Islet precursor cell (in vitro differentiated cells): ENCODE results near the gene ALX4.

ENCODE experiments used
- DNase-seq: peaks from one replicate; pipeline ENCODE4 v3.0.0-alpha.2; 2018

ALX4 gene

DNA sequence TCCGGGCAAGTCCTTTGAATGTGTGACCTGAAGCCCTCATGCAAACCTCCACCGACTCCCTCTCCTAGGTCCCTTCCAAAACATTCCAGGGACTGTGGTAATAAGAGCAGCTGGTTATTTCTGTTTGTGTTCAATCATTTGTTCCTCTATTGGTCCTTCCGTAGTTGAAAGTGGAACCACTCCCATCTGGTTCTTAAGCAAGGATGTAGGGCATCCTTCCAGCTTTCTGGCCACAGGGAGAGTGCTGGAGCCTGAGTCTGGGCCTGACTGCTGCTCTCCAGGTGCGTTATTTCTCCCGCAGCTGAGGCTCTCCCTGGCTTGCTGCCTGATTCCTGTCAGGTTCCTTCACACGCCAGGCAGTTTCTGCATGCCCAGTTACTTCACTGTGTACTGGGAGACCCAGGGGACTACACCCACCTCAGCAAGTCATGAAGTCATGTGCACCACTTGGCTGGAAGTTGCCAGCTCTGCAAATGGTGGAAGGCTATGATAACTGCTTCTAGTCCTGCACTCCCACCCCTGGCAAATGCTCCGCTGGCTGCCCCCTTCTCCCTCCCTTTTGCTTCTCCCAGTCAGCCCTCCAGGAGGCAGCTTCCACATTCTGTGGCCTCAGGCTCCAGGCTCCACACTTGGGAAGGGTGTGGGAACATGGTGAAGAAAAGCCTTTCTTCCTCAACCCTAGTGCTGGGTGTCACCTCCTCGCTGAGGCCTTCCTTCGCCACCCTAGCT is 4.0 kb upstream of the ALX4 start:
- DNase-seq = no peak

DNA sequence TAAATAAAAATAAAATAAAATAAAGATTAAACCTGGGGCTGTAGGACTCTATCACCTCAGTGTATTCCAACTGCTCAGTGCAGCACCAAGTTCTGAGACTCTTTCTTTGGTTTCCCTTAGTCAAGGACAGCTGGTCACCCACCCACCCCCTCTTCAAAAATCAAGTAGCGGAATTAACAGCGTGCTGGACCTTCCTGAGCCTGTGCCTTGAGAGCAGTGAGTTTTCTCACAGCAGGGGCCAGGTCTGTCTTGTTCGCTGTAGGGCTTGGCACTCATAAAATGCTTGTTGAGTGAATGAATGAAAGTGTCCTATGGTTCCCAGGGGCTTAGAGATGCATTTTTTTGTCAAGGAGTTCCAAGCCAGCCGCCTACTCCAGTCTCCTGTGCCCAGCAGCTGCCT is 2.9 kb upstream of the ALX4 start:
- no peak for DNase-seq

DNA sequence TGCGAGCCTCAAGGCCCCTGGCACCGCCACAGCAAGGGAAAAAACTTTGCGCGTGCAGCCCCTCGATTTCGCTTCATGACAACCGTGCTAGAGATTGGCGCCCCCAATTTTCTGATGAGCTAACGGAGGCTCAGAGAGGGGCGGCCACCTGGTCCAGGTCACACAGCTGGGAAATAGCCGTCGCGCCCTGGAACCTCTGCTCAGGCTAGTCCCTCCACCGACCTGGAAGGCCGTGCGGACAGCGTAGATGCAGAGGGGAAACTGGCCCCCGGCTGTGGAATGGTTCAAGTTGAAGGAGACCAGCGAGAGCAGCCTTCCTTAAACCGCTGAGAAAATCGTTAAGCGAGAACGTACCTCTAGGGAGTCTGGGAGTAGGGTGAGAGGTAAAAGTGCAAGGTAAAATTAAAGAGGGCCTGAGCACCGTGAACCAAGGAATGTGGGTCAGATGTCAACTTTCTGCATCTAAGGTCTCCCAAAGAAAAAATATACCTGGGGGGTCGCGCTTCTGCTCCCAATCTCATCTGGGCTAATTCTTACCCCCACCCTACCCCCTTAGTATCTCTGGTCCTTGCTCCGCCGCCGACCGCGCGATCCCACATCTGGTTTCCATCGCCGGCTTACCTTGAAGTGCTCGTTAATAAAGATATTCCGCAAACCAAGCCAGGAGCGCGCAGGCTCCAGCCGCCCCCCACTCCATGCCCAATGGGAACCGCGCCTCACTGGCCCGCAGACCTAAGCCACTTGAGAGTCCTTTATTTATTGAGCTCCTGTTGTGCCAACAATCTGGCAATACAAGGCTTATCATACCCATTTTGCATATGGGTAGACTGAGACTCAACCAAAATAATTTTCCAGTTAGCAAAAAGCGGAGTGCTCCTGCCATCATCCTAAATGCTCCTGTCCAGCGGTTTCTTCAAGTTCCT is 1.7 kb upstream of the ALX4 start:
- DNase-seq = no peak

DNA sequence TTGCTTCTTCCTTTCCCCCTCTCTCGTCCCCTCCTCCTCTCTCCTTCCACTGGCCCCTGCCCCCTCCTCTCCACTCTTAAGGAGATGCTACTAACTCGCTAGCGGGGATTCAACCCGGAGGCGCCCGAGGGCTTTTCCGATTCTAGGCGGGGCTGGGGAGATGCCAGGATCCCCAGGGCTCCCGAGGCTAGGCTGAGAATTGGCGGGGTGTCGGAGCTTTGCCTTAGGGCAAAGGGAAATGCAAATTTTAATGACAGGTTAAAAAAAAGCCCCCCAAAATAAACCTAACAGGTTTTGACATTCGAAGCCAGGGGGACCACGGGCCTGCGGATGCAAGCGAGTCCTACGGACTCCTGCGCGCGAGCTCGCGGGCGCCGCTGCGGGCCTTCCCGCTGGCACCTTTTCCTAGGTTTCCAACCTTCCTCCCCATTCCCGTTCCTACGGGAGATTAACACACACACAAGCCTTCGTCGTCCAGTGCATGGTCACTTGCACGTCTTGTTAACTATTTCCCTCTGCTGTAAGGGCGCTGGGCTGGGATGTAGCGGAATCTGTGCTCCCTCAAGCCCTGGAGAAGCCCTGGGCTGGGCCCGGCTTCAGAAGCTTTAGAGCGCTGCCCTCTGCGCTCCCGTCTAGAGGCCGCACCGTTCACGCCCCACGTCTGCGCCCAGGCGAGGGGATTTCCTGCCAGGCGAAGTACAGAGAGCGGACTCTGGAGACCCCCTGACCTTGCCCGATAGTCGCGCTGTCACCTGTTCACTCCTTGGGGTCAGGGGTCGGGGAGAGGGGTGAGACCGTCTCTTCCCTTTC is 729 bp upstream of the ALX4 start:
- DNase-seq = no peak

DNA sequence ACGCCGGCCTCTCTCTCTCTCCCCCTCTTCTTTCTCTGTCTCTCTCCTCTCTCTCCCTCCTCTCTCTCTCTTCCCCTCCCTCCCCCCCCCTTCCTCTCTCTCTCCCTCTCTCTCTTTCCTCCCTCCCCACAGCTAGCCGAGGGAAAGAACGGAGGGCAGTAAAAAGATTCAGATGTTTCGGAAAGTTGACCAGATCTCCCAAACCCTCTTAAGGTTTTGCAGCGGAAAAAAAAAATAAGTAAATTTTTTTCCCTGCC is 195 bp upstream of the ALX4 start:
- no peak for DNase-seq

DNA sequence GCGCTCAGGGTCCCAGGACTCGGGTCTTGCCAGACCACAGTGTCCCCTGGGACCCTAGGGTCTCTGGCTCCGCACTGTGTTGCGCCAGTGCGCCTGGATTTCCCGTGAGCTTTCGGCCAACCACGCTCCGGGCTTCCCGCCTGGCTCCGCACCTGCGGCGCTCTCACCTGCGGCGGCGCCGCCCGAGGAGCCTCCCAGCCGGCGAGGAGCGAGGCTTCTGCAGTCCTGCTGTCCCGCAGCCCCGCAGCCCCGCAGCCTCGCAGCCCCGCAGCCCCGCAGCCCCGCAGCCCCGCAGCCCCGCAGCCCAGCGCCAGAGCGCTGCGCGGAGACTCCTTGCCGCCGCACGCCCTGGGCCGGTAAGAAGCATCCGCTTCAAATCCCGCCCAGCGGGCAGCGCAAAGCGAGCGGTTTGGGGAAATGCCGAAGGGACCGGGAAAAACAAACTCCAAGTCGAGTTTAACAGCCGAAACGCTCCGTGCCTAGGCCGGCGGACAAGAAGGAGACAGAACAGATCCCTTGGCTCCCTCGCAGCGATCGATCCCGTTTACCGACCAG is 939 bp downstream of the ALX4 start:
- DNase-seq = no peak

DNA sequence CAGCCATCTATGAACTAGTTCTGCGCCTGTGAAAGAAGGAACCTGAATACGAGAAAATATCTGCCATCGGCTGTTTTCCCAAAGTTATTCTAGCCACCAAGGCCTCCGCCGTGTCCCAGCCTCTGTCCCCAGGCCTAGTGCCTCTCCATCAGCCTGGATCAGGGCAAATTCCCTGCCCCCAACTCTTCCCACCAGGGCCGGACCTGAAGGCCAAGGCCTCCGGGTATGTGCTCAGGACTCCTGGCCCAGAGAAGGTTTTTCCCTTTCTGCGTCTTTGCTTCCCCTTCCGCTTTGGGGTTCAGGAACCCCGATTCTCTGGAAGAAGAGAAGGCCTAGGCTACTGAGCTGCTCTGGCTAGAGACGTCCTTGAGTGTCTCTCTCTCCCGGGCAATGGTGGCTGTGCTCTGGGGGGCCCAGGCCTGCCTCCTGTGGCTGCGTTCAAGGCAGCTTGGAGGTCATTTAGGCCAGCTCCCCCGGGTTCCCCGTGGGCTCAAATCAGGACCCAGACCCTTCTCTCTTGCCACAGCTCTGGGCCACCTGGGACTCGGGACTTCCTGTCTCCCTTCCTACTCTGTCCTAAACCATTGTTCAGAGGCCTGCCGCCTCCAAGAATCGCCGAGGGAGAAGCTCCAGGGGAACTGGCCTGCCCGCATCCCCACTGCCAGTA is 1.6 kb downstream of the ALX4 start:
- DNase-seq = no peak

DNA sequence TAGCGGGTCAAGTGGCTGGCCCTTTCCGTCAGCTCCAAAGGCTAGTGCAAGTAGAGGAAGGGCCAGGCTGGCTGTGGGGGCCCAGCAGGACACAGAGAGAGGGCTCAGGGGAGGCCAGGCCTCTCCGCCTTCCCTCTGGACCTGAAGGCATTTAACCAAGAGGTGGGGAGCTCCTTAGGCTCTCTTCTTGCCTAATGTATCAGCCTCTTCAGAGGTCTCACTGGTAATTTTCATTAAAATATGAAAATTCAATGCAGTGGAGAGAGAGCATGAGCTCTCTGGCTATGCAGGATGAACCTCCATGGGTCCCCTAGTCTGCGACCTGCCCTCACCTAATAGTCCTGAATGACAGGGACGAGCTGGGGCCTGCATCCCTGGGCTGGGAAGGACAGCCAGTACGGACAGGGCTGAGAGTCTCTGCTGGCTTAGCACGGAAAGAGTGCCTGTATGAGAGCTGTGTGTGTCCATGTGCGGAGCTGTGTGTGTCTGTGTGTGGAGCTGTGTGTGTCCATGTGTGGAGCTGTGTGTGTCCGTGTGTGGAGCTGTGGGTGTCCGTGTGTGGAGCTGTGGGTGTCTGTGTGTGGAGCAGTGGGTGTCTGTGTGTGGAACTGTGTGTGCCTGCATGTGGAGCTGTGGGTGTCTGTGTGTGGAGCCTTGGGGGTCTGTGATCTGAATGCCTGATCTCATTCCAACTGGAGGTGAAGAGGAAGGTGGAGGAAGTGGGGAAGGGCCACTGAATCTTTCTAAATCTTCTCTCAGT is 2.4 kb downstream of the ALX4 start:
- DNase-seq = no peak

DNA sequence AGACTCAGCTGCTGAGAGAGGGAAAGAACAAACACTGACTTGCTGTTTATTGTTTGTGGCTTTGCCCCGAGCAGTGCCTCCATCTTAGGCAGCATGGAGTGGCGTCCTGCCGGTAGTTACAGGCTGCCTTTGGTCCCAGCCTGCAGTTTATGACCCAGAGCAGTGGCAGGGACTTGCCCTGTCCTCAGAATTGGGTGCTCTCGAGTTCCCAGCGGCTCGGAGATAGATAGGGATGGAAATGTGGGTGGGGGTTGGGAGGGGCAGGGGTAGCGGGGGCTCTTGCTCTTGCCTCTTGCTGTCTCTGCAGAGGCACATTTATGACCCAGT is 3.1 kb downstream of the ALX4 start:
- peak; percentile 61 for DNase-seq

DNA sequence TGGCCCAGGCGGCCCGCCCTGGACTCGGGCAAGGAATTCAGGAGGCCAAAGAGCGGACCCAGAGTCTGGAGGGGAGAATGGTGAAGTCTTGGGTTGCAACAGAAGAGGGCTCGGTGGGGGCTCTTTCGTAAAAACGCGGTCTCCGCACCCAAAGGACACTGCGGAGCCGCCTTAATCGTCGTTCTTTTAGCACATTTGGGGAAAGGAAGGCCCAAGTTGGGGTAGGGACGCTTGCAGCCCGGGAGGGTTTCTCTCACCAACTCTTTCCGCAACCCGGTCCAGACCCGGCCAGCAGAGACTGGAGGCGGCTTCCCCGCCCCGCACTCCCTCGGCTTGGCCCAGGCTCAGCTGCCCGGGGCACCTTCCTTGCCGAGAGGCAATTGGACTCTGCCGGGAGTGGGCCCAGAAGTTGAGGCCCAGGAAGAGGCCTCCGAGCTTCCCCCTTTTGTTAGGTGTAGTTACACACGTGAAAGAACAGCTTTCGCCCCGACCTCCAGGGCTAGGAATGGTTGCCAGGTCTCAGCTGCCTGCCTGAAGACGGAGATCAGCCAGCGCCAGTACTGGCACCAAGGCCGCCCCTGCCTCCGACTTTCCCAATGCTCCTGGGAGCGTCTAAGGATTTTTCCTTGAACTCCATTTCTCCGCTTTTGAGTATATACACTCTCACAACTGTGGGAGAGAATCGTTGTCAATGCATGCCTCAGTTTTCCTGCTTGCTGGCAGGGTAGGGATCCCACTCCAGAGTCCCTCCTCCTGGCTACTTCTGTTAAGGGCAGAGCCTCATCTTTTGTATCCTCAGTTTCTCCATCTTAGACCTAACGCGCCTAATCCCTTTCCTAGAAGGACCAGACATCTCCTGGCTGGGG is 3.7 kb downstream of the ALX4 start:
- no peak for DNase-seq

DNA sequence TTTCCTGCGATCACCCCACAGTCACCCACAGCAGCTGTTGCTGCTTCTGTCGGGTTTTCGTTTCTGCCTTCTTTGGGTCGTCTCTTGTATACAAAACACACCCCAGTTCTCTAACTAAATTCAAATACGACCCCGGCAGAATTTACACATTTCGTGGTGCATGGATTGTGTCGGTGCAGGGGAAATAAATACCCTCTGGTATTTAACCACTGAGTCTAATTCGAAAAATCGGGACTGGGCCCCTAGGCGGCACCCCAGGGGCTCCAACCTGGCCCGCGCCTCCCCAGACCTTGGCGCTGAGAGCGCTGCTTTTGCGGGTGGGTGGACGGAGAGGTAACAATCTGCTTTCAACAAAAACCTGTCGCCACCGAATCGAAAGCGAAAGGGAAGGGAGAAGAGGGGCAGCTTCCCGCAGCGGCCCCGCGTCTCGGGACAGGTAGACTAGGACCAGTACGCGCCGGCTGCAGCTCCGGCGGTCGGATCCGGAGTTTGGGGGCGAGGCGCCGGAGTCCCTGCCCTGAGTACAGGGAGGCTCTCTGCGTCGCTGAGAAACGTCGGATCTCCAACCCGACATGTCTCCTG is 4.4 kb downstream of the ALX4 start:
- no peak for DNase-seq

DNA sequence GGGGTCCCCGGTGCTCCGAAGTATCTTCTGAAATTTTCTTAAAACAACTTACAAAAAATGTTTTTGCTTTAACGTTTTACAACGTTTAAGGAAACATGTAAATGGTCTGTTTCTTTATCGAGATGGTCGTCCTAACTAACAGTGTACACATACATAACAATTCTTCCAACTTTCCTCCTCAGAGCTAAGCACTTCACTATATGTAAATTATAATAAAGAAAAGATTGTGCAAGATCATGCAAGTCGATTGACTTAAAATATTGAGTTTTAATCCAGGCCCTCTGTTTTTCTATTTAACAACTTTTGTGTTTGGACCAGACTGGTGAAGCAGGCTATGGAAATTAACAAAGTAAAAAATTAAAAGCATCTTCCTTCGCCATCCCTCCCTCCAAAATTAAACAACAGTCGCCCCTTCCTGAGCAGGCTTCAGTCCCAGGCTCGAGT is 4.9 kb downstream of the ALX4 start:
- DNase-seq = no peak

DNA sequence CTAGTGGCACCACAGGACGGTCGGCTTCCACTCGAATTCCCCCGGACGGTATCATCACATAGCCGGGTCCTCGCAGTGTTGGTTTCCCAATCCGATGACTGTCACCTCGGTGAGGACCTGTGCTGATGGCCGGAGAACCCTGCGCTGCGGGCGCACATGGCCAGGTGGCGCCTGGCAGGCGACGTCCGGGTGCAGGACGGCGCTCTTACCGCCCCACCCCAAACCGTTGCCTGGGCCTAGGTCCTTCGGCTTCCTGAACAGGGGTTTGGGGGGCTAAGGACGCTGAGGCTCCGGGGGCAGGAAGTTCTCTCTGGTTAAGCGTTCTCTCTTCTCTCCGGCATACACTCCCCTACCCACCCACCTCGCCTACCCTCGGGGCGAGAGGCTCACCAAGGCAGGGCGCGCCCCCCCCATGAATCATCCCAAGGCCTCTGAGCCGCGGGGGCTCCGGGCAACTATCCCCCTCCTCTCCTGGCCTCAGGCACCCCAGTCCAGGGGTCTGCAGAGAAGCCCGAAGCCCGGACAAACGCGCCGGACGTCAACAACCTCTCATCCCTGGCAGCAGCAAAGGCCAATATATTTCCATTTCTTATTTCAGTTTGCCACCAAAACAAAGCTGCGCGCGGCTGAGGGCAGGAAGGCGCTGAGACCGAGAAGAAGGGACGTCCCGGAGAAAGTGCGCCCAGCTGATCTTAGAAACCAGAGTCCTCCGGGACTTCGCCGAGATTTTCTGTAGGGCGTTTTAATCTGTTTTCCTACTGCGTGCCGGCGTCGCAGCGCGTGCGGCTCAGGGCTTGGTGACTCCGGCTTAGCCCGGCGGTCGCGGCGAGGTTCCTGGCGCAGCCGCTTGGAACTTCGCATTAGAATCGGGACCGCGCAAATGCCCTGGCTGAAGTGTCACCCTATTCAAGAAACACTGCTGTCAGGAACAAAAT is 5.6 kb downstream of the ALX4 start:
- DNase-seq = no peak

DNA sequence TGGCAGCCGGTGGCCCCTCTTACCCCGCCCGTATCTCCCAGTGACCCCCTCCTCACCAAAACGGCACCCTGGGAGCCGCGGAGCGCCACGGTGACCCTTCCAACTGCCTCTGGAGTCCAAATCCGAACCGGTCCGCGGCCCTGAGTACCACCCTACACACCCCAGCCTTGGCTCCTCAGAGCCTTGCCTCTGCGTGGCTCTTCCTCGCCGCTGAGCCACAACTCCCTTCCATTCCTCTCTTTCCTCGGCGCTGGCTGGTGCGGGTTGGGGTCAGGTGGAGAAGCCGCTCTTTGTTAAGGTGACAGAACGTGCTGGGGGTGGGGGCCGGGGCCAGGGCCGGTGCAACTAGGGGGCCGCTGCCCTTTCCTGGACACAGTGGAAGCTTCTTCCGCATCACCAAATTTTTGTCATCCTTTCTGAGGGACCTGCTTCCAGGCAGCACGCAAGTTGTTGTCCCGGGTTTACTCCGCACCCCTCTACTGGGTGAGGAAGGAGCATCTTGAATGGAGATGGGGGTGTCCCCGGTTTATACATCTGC is 6.5 kb downstream of the ALX4 start:
- DNase-seq = no peak

DNA sequence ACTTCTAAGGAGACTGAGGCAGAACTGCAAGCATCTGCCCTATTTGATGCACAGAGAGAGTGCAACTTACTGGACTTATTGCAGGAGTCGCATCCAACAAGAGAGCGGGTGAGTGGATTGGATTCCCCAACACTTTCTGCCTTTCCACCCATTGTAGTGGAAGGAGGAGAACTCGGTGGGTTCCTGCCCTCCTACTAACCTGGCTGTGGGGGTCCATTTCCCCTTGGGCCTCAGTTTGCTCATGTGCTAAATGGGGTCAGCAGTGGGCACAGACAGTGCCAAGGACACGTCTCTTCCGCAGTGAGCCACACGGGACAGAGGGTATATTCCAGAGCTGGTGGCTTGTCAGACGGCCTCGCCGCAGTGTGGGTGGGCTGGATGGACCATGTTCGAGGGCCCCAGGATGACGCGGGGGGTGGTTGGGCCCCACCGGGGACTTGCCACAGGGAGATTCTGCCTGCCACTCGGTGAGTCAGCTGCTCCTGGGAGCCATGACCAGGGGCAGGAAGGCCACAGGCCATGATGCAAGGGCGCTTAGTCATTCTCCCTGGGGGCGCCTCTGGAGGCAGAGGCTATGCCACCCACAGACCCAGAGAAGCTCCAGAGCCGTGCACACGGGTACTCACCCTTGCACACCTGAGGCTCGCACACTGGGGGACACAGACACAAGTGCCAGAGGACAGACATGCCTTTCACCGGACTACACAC is 8.2 kb downstream of the ALX4 start:
- DNase-seq = peak; percentile 91

DNA sequence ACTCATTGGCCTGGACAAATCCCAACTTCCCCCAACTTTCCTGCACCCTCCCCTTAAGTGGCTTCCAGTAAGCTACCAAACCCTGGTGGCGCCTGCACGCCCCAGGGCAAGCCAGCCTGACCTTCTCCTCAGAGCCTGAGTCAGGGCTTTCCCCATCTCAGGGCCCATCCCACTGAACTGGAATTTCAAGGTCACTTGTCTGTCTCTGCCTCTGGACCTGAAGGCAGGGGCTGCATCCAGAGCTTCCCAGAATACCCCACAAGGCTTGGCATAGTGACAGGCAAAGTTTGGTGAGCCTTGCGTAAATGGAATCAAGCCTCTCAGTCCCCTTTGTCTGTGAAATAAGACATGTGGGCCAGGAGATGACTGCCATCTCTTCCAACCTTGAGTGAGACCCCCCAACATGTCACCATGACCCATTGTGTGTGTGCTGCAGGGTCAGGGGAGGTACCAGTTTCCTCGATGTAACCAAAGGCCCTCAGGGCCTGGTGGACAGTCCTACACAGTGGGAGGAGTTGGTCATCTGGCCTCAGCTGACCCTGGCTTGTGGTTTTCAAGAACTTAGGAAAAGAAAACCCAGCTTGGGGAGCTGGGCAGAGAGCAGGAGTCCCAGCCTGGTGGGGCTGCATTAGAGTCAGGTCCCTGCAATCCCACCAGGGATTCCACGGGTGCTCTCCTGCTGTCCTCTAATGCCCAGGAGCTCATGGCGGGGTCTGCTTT is 8.9 kb downstream of the ALX4 start:
- DNase-seq = peak; percentile 80

DNA sequence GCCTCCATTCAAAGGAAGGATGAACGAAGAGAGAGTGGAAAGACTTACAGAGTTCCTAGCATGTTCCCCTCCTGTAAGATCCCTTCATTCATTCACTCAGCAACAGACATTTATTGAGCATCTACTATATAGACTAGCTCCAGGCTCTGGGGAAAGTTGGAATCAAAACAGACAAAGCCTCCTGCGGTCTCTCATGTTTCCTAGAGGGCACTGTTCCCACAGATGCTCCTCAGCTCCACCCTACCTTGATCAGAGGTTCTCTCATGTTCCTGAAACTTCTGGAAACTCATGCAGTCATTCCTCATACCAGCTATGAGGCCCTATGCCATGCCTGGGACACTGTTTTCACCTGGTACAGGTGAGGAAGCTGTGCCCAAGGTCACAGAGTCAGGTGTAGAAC is 11.1 kb downstream of the ALX4 start:
- DNase-seq = no peak

DNA sequence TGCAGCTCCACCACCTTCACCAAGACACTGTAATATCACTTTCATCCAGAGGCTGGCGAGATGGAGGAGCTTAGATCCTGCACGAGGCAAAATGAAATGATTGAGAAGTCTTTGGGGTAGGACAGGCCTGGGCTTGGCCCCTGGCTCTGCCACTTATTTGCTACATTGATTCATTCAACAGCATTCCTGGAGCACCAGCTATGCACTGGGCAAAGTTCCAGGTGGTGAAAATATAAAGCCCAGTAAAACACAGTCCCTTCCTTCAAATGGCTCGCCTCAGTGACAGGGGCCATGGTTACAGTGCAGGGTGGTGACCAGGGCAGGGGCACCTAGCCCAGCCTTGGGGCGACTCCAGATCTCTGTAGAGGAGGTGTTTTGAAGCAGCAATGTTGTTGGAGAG is 19.7 kb downstream of the ALX4 start:
- DNase-seq = no peak
